Bone marrow (tissue), 2 donors: ENCODE results near the gene HTD2.
A peak's percentile ranks its signal among the peaks of the same experiment; 100 is the strongest.
"Not testable (repeated sequence)": the region's sequence is repeated elsewhere in the genome, so short reads cannot be mapped to it uniquely, and the experiment has no call there.

Experiments used
- DNase-seq, 2 donors: peaks; one replicate each; lab custom pipeline; 2025; lab: John Stamatoyannopoulos, UW

The HTD2 gene

GRCh38 chr3:58305882-58306711 lies at the start of gene HTD2, which contains the start of gene RPP14:
HTD2 (plus strand) TSS chr3:58306520; CDS start chr3:58317614, 11,094 bp downstream.
RPP14 (plus strand) TSS chr3:58306245; CDS start chr3:58310330, 4,085 bp downstream.
- DNase-seq: peak; percentile 95 to 96

- DNase-seq: no peak
Measured at GRCh38 chr3:58258392-58259055, 47.8 kb upstream of the HTD2 start.

GRCh38 chr3:58260261-58260731 lies 46.0 kb upstream of the HTD2 start:
- peak; percentile 41 to 60 for DNase-seq

- peak in 1 of 2 donors; percentile 60 for DNase-seq
Measured at GRCh38 chr3:58260733-58261132, 45.6 kb upstream of the HTD2 start.

- no peak for DNase-seq
Measured at GRCh38 chr3:58261954-58262666, 44.2 kb upstream of the HTD2 start.

GRCh38 chr3:58266577-58266976 lies 39.7 kb upstream of the HTD2 start:
- no peak for DNase-seq

GRCh38 chr3:58267543-58267942 lies 38.8 kb upstream of the HTD2 start:
- not testable (repeated sequence) for DNase-seq

- DNase-seq: no peak
Measured at GRCh38 chr3:58269356-58269755, 37.0 kb upstream of the HTD2 start.

GRCh38 chr3:58270485-58270884 lies 35.8 kb upstream of the HTD2 start:
- no peak for DNase-seq

GRCh38 chr3:58271901-58272501 lies 34.3 kb upstream of the HTD2 start:
- DNase-seq: peak in 1 of 2 donors; percentile 77

- DNase-seq: no peak
Measured at GRCh38 chr3:58272891-58273290, 33.4 kb upstream of the HTD2 start.

- not testable (repeated sequence) for DNase-seq
Measured at GRCh38 chr3:58273362-58273761, 33.0 kb upstream of the HTD2 start.

GRCh38 chr3:58274027-58274614 lies 32.2 kb upstream of the HTD2 start:
- no peak for DNase-seq

GRCh38 chr3:58281069-58281468 lies 25.3 kb upstream of the HTD2 start:
- no peak for DNase-seq

- DNase-seq: no peak
Measured at GRCh38 chr3:58285334-58285733, 21.0 kb upstream of the HTD2 start.

GRCh38 chr3:58287354-58287753 lies 19.0 kb upstream of the HTD2 start:
- no peak for DNase-seq

GRCh38 chr3:58288011-58288728 lies 18.1 kb upstream of the HTD2 start:
- no peak for DNase-seq

- DNase-seq: not testable (repeated sequence)
Measured at GRCh38 chr3:58288964-58289613, 17.2 kb upstream of the HTD2 start.

GRCh38 chr3:58290446-58290845 lies 15.9 kb upstream of the HTD2 start:
- not testable (repeated sequence) for DNase-seq

GRCh38 chr3:58291671-58292338 lies 14.5 kb upstream of the HTD2 start:
- DNase-seq: no peak
